ENCODE data around the gene SLC35F6.
"Not testable (repeated sequence)": the region's sequence is repeated elsewhere in the genome, so short reads cannot be mapped to it uniquely, and the experiment has no call there.

Gene SLC35F6

DNA sequence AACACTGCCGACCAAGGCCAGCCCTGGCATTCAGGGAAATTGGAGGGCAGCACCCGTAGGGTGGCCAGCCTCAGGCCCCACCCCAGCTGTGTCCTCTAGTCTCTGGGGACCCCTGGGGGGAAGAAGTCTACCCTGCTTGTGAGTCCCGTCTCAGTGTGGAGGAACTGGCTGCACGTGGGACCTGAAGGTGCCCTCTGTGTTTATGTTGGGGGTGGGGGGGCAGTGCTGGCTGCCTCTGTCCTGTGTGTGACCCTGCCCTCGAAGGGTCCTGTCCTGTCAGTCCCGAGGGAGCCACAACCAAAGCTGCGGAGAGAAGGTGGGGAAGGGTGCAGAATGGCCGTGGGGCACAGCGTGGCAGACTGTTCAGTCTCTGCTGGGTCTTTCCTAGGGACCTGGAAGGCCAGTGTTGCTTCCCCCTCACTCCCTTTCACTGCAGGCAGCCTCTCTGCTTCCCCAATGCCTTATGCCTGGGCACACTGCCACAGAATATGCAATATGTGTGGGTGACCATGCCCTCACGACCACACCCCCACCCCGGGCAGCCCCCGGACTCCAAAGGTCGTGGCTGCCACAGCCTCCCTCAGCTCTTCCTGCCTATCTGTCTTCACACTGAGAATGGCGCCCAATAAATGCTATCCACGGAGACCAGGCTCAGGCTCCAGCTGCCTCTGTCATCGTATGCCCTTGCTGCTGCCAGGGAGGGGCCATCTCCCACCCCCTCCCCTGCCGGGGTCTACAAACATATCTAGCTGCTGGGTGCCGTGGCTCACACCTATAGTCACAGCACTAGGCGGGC, 33.3 kb upstream of the SLC35F6 start:
- no peak for DNase-seq (ENCODE audit: low spot score)

DNA sequence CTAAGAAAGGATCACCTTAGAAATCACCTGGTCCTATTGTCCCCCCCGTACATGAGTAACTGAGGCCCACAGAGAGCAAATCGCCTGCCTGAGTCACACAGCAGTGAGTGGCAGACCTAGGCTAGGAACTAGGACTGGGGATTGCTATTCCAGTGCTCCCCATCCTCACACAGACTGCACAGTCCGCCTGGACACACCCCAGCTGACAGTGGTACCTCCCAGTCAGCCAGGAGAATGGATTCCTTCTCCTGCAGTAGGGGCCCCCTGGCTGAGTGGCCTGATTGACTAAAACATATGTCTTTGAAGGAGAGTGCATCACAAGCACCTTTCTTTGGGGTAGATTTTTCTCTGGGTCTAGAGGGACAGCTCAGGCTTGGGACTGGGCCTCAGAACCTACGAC, 32.4 kb upstream of the SLC35F6 start:
- DNase-seq (ENCODE audit: low spot score), result no peak

DNA sequence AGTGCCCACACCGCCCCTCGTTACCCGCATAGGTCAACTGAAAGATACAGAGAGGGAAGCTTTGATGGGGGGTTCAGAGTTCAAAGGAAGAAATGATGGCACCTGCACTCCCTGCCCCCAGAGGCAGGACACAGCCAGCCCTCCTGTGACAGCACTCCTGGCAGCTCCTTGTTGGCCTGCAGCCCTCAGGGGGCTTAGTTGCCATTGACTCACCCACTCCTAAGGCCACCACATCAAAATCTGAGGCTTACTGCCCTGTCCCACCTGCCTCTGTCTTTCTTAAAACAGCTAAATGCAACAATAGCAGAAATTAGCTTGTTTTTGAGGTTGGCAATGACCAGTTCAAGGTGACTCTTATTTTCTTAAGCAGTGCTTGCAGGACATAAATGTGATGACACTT, 31.6 kb upstream of the SLC35F6 start:
- DNase-seq (ENCODE audit: low spot score), result no peak

DNA sequence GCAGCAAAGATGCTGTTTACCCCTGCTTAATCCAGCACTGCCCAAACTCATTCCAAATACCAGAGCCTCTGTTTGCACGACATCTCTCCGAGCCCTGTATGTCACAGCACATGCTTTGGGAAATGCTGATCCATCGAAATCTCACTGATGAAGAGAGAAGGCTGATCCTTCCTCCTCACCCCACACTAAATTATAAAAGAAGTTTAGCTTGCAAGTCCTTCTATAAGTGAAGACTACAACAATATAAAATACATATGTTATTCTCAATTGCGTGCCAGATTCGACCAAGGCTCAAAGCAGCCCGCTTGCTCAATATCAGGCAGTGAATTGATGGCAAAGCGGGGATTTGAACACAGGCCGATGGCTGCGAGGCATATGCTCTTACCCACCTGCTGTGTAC, 30.7 kb upstream of the SLC35F6 start:
- DNase-seq (ENCODE audit: low spot score), result no peak

- no peak for DNase-seq (ENCODE audit: low spot score)
Measured at GRCh38 chr2:26735097-26735496, 29.0 kb upstream of the SLC35F6 start.

- DNase-seq (ENCODE audit: low spot score), result no peak
Measured at GRCh38 chr2:26735883-26736588, 28.0 kb upstream of the SLC35F6 start.

GRCh38 chr2:26737221-26737620, 26.9 kb upstream of the SLC35F6 start:
- DNase-seq (ENCODE audit: low spot score), result no peak

DNA sequence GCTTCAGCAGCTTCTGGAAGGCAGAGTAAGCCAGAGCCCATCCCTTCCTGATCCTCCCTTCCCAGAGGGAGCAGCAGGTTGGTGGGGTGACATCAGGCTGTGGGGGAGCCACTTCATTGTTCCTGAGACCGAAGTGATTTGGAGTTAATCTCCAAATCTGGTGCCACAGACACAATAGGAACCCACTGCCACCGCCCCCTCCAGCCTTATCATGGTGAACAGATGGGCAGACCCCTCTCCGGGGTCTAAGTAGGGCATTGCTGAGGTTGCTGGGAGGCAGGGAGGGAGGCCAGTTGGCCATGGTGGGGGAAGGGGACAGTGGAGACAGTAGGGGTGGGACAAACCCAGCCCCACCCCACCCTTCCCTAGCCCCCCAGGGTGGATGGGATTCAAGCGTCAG, 25.6 kb upstream of the SLC35F6 start:
- DNase-seq (ENCODE audit: low spot score), result no peak

- no peak for DNase-seq (ENCODE audit: low spot score)
Measured at GRCh38 chr2:26739514-26739913, 24.6 kb upstream of the SLC35F6 start.

GRCh38 chr2:26740346-26740745, 23.7 kb upstream of the SLC35F6 start:
- no peak for DNase-seq (ENCODE audit: low spot score)

DNA sequence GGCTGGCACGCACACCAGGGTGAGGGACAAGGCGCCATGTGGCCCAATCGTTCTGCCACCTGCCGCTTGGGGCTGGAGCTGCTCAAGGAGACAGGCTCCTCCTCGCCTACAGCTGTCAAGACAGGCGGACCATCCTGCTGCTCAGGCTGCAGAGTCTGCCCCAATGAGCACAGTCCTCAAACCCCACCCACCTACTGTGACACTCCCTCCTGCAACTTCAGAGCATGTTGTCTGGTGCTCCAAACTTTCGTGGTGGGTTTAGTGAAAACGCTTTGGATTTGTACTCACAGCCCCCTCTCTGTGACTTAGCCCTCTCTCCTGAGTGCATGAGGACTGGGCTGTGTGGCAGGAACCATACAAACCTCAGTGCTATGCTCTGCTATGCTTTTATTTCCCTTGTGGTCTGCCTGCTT, 23.2 kb upstream of the SLC35F6 start:
- no peak for DNase-seq (ENCODE audit: low spot score)

GRCh38 chr2:26742048-26742770, 21.9 kb upstream of the SLC35F6 start:
- no peak for DNase-seq (ENCODE audit: low spot score)

- DNase-seq (ENCODE audit: low spot score), result no peak
Measured at GRCh38 chr2:26743852-26744251, 20.2 kb upstream of the SLC35F6 start.

- DNase-seq (ENCODE audit: low spot score), result no peak
Measured at GRCh38 chr2:26744953-26745352, 19.1 kb upstream of the SLC35F6 start.

- peak; percentile 79 for DNase-seq (ENCODE audit: low spot score)
Measured at GRCh38 chr2:26745609-26746327, 18.3 kb upstream of the SLC35F6 start.

DNA sequence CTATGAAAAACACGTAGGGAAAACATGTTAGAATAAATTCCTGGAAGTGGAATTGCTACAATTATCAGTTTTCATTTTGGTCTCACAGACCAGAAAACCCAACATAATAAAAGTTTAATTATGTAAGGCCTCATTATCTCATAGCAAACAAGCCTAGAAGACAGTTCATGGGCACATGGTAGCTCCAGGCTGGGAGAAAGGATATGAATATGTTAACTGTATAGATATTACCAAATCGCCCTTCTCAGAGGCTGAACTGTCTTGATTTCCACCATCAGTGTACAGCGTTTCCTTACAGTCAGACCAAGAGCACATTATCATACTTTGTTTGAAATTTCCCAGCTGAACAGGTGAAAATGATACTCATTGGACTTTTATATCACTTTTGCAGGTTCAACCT, 17.1 kb upstream of the SLC35F6 start:
- no peak for DNase-seq (ENCODE audit: low spot score)

GRCh38 chr2:26749787-26750420, 14.2 kb upstream of the SLC35F6 start:
- not testable (repeated sequence) for DNase-seq (ENCODE audit: low spot score)

DNA sequence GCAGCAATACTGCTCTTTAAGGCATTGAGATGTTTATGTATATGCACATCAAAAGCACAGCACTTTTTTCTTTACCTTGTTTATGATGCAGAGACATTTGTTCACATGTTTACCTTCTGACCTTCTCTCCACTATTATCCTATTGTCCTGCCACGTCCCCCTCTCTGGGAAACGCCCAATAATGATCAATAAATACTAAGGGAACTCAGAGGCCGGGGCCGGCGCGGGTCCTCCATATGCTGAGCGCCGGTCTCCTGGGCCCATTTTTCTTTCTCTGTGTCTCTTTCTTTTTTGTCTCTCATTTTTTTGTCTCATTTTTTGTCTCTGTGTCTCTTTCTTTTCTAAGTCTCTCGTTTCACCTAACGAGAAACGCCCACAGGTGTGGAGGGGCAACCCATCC, 13.6 kb upstream of the SLC35F6 start:
- DNase-seq (ENCODE audit: low spot score), result not testable (repeated sequence)

DNA sequence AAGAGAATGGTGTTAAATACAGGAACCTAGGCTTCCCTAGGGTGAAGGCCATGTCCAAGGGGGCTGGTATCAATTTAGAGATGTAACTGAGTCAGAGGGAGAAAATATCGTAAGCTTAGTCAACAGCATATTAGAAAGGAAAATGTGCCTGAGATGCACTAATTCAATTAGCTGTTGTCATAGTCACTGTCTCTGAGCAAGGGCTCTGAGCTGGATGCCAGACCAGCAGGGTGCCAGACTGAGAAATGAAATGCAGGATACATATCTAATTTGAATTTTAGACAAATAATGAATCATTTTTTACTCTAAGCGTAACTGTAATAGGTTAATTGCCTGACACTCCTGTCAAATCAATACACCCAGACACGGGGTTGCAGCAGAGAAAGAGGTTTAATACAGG, 11.4 kb upstream of the SLC35F6 start:
- DNase-seq (ENCODE audit: low spot score), result no peak

- DNase-seq (ENCODE audit: low spot score), result no peak
Measured at GRCh38 chr2:26754539-26754938, 9.5 kb upstream of the SLC35F6 start.

GRCh38 chr2:26754972-26755670, 9.0 kb upstream of the SLC35F6 start:
- DNase-seq (ENCODE audit: low spot score), result no peak
